Mucosa of rectum (tissue), 2 donors: ENCODE measurements around the gene ZFP90.

Experiments
- H3K27ac ChIP-seq, 2 donors: one replicate each; pipeline ENCODE4 v1.7.0; 2013; ENCODE audit warnings: inconsistent platforms in 2 of 2, low read depth in 2 of 2, low read length in 2 of 2
- H3K27me3 ChIP-seq, 2 donors: one replicate each; pipeline ENCODE4 v1.7.0; 2013; ENCODE audit warnings: low read length in 2 of 2; ENCODE audit not compliant: control insufficient read depth in 2 of 2, insufficient read depth in 2 of 2
- H3K36me3 ChIP-seq, 2 donors: one replicate each; pipeline ENCODE4 v1.7.0; 2013; ENCODE audit warnings: low read length in 2 of 2; ENCODE audit not compliant: control insufficient read depth in 2 of 2, insufficient read depth in 2 of 2
- H3K4me1 ChIP-seq, 2 donors: one replicate each; pipeline ENCODE4 v1.7.0; 2013; ENCODE audit warnings: low read length in 2 of 2, mild to moderate bottlenecking in 1 of 2; ENCODE audit not compliant: control insufficient read depth in 2 of 2, insufficient read depth in 2 of 2
- H3K4me3 ChIP-seq, 2 donors: one replicate each; pipeline ENCODE4 v1.7.0; 2013; ENCODE audit warnings: low read length in 2 of 2
- H3K9ac ChIP-seq, 2 donors: one replicate each; pipeline ENCODE4 v1.7.0; 2013; ENCODE audit warnings: low read length in 2 of 2, low read depth in 1 of 2, mild to moderate bottlenecking in 1 of 2
- H3K9me3 ChIP-seq, 2 donors: one replicate each; pipeline ENCODE4 v1.7.0; 2013; ENCODE audit warnings: low read length in 2 of 2; ENCODE audit not compliant: control insufficient read depth in 2 of 2
- donor health status: healthy.
- donor health status: Normal muscosa, but diverticular disease.

ZFP90 gene

DNA sequence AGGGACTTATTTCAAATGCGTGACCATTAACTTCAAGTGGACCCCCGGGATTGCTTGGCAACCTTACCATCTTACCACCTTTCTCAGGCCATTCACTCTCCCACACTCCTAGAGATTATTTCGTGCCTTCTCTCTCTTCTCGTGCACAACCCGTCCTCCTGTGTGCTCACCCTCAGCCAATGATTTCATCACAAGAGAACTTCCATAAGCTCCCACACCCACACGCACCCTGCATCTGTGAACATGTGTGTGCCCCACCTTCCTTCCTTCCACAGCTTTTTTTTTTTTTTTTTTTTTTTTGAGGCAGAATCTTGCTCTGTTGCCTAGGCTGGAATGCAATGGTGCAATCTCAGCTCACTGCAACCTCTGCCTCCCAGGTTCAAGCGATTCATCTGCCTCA is 78.6 kb downstream of the ZFP90 start:
- H3K9ac ChIP-seq: no peak overlapping the region
- no peak overlapping the region for H3K27ac ChIP-seq
- H3K36me3 ChIP-seq: no peaks in the 10 kb centered on the region
- H3K27me3 ChIP-seq: no peaks in the 10 kb centered on the region
- no peak overlapping the region for H3K4me3 ChIP-seq
- H3K9me3 ChIP-seq: peaks cover 0 to 7% of the 10 kb centered on the region in 2 donors
- no peaks in the 10 kb centered on the region for H3K4me1 ChIP-seq
